Fibroblast of villous mesenchyme (primary cell): ENCODE results near the gene ERCC6L. TPM values are rescaled to one million over a fixed set of nuclear protein-coding genes. Genes with fewer than 3 reads are reported as not detected.

ENCODE experiments used
- DNase-seq: peaks from one replicate; pipeline ENCODE4 v3.0.0-alpha.2; 2010; ENCODE audit warnings: low read depth
- H3K4me3 ChIP-seq: 2 replicates; pipeline ENCODE4 v1.5.1; 2011; ENCODE audit warnings: low read depth, mild to moderate bottlenecking, low read length
- CTCF ChIP-seq: IDR thresholded peaks from 2 replicates; pipeline ENCODE4 v1.5.1; 2012; ENCODE audit warnings: low read depth, mild to moderate bottlenecking, low read length; ENCODE audit not compliant: insufficient read depth
- total RNA-seq: library from RNA; depleted of rRNA; stranded (reverse); fragments of >200 nt; gene quantifications from 2 replicates; pipeline ENCODE4 v1.2.3, GENCODE V29; 2012

Gene ERCC6L
- total RNA-seq, 1 donor = 5.6 TPM

DNA sequence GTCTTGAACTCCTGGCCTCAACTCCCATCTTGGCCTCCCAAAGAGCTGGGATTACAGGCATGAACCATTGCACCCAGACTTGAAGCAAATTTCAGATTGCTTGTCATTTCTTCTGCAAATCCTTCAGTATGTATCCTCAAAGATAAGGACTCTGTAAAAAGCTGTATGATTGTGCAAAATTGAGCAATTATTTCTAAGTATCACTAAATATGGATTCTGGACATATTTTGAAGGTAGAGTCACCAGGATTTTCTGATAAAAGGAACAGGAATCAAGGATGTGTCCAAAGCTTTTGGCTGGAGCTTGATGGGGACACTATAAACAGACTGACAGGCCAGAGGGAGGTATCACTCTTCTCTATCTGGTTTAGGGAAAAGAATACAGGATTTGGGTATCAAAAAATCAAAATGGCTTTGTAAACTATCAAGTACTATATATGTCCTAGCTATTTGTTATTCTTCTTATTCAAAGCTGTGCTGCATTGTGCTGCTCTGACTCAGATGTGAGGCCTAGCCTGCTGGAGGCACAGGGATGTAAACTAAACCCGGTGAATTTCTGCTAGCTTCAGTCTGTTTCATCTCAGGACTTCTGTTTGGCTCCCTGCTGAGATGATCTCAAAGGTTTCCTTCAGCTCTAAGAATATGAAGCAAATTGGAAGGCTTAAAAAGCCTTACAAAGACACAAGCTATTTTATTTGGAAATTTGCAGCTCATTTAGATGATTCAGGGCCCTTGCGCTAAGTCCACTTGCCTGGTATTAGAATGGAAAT, 30.0 kb upstream of the ERCC6L start:
- DNase-seq = peak; percentile 76
- H3K4me3 ChIP-seq = no peak overlapping the region
- no peak for TF ChIP-seq CTCF

DNA sequence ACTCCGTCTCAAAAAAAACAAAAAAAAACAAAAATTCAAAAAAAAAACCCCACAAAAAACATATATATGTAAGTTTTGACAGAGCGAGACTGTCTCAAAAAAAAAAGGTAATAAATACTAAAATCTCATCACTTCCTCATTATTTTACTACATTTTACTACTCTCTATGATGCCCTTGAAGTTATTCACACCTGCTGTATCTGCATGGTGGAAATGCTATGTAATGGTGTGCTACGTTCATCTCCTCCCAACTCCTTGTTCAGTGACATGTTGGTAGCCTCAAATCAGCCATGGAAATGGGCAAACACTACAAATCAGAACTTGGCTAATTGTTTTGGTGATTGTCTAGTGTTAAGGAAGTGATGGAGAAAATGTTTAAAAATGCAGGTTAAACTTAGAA, 26.4 kb upstream of the ERCC6L start:
- TF ChIP-seq CTCF = no peak
- H3K4me3 ChIP-seq = no peak overlapping the region
- DNase-seq = no peak

- DNase-seq = no peak
- no peak overlapping the region for H3K4me3 ChIP-seq
- TF ChIP-seq CTCF = no peak
These were observed 23.2 kb upstream of the ERCC6L start for GRCh38 chrX:72262077-72262476.

DNA sequence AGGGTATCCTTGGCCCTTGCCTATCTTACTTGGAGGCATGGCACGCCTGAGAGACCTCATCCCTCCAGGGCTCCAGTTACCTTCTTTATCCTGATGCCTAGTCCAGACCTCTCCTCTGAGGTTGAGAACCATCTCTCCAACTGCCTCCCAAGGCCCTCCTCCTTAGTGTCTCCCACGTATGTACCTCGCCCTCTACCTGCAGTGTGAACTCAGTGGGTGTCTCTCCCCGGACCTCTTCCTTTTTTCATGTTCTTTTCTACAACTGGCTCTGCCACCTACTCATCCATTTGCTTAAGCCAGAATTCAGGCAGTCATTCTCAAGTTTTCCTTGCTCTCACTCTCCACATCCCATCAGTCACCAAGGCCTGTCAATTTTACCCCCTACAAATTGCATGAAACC, 21.6 kb upstream of the ERCC6L start:
- no peak overlapping the region for H3K4me3 ChIP-seq
- no peak for TF ChIP-seq CTCF
- DNase-seq = no peak

- DNase-seq = peak; percentile 74
- no peak overlapping the region for H3K4me3 ChIP-seq
- no peak for TF ChIP-seq CTCF
These were observed 19.3 kb upstream of the ERCC6L start for GRCh38 chrX:72258174-72258573.

DNA sequence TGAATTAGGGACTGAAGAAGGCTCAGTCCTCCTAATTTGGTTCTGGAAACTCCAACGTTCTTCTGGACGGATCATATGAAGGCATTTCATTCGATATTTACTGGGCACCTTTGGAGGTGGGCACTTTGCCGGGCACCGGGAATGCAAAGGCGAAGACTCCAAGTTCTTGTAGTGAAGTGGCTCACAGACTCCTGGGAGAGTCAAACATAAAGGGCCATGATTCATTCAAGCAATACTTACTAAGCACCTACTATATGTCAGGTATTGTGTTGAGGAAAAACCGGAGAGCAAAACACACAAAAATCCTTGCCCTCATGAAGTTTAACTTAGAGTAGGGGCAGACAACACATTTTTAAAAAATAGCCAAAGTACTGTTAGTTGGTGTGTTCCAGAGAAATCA, 17.0 kb upstream of the ERCC6L start:
- no peak for DNase-seq
- no peak overlapping the region for H3K4me3 ChIP-seq
- no peak for TF ChIP-seq CTCF

DNA sequence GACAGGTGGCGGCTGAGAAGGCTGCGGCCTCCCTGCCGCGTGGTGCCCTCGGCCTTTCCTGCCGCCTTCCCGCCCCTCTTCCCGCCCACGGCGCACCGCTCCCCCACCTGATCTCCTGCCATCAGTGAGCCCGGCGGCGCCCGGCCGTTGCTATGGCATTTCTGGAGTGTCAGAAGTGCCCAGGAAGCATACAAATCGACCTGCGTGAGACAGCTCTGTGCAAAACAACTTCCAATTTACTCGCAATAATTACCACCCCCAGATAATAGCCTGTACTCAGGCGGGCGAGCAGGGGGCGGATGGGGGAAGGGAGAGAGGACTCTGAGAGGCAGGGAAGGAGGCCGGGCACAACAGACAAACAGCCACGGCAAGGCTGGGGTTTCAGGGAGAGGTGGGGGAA, 16.6 kb upstream of the ERCC6L start:
- no peak for TF ChIP-seq CTCF
- DNase-seq = no peak
- H3K4me3 ChIP-seq = no peak overlapping the region
